Astrocyte (in vitro differentiated cells and primary cell): Measurements from ENCODE around the gene ERC1. TPM values are rescaled to one million over a fixed set of nuclear protein-coding genes. Genes with fewer than 3 reads are reported as not detected.
A peak's percentile ranks its signal among the peaks of the same experiment; 100 is the strongest.

ENCODE experiments used
- DNase-seq: peaks from one replicate; pipeline ENCODE4 v3.0.0-alpha.2; 2010; ENCODE audit warnings: low read depth
- FAIRE-seq: peaks from 2 replicates; lab custom pipeline; 2011; peaks lifted over from hg19 to GRCh38; lab: Jason Lieb, UNC
- H2AFZ ChIP-seq: 2 replicates; pipeline ENCODE4 v1.6.0; 2012; ENCODE audit warnings: low read depth, low read length, inconsistent platforms
- H3K27ac ChIP-seq: 2 replicates; pipeline ENCODE4 v1.5.1; 2011; ENCODE audit warnings: low read depth, low read length, inconsistent platforms
- H3K27me3 ChIP-seq: 2 replicates; pipeline ENCODE4 v1.6.0; 2011; ENCODE audit warnings: low read length, inconsistent platforms; ENCODE audit not compliant: insufficient read depth
- H3K36me3 ChIP-seq: 2 replicates; pipeline ENCODE4 v1.5.1; 2011; ENCODE audit warnings: low read length, inconsistent platforms; ENCODE audit not compliant: insufficient read depth
- H3K4me1 ChIP-seq: 2 replicates; pipeline ENCODE4 v1.5.1; 2011; ENCODE audit warnings: low read length, inconsistent platforms; ENCODE audit not compliant: insufficient read depth
- H3K4me2 ChIP-seq: 2 replicates; pipeline ENCODE4 v1.6.0; 2012; ENCODE audit warnings: low read length, inconsistent platforms
- H3K4me3 ChIP-seq: 2 replicates; pipeline ENCODE4 v1.5.1; 2011; ENCODE audit warnings: low read depth, mild to moderate bottlenecking, low read length, inconsistent platforms; ENCODE audit not compliant: insufficient read depth
- H3K79me2 ChIP-seq: 2 replicates; pipeline ENCODE4 v1.6.0; 2012; ENCODE audit warnings: mild to moderate bottlenecking, low read length, inconsistent platforms; ENCODE audit not compliant: insufficient read depth
- H3K9ac ChIP-seq: 2 replicates; pipeline ENCODE4 v1.6.0; 2012; ENCODE audit warnings: mild to moderate bottlenecking, low read length, inconsistent platforms
- H3K9me3 ChIP-seq: 2 replicates; pipeline ENCODE4 v1.5.1; 2012; ENCODE audit warnings: low read depth, mild to moderate bottlenecking, low read length, inconsistent platforms; ENCODE audit not compliant: insufficient read depth
- H4K20me1 ChIP-seq: 2 replicates; pipeline ENCODE4 v1.6.0; 2012; ENCODE audit warnings: low read length, inconsistent platforms; ENCODE audit not compliant: insufficient read depth
- H3K27ac Mint-ChIP-seq: one replicate; pipeline ENCODE4 v1.8.0; 2021; ENCODE audit warnings: mild to moderate bottlenecking, mixed read lengths; ENCODE audit not compliant: unreplicated experiment
- H3K27me3 Mint-ChIP-seq: one replicate; pipeline ENCODE4 v1.8.0; 2021; ENCODE audit warnings: low read depth, mixed read lengths; ENCODE audit not compliant: unreplicated experiment
- H3K36me3 Mint-ChIP-seq: one replicate; pipeline ENCODE4 v1.8.0; 2021; ENCODE audit warnings: low read depth, mixed read lengths; ENCODE audit not compliant: unreplicated experiment
- H3K4me1 Mint-ChIP-seq: one replicate; pipeline ENCODE4 v1.8.0; 2021; ENCODE audit warnings: low read depth, mixed read lengths; ENCODE audit not compliant: unreplicated experiment
- H3K4me3 Mint-ChIP-seq: one replicate; pipeline ENCODE4 v1.8.0; 2021; ENCODE audit warnings: mild to moderate bottlenecking, moderate library complexity, mixed read lengths; ENCODE audit not compliant: unreplicated experiment
- H3K9me3 Mint-ChIP-seq: one replicate; pipeline ENCODE4 v1.8.0; 2021; ENCODE audit warnings: mild to moderate bottlenecking, mixed read lengths; ENCODE audit not compliant: unreplicated experiment
- EZH2 ChIP-seq: IDR thresholded peaks from 2 replicates; pipeline ENCODE4 v1.6.1; 2012; ENCODE audit warnings: mild to moderate bottlenecking, low read length, inconsistent platforms; ENCODE audit not compliant: insufficient read depth
- total RNA-seq: library from RNA; stranded (reverse); gene quantifications from 2 replicates; pipeline ENCODE4 v1.2.1, GENCODE V29; 2021
- TF ChIP-seq, protein P1 (sequence below): IDR thresholded peaks from 2 replicates; pipeline ENCODE4 v1.5.1; 2011; ENCODE audit warnings: low read depth, mild to moderate bottlenecking, inconsistent platforms, low read length, moderate library complexity; ENCODE audit not compliant: insufficient read depth

The ERC1 gene
- total RNA-seq, 1 donor from 2014 or later: 67.1 TPM

DNA sequence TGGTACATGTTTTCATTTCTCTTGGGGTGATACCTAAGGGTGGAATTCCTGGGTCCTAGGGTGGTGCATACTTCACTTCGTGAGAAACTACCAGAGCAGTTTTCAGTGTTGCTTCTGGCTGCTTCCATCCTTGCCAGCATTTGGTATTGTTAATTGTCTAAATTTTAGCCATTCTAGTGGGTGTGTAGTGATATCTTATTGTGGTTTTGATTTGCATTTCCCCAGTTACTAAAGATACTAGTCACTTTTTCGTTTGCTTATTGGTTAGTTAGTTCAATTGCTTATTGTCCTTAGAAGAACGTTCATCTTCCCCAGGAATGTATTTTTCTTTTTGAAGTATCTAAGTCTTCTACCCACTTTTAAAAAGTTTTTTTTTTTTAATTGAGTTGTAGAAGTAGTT, 80.2 kb downstream of the ERC1 start:
- Histone ChIP-seq H3K4me2 (no peak overlapping the region), H3K9me3 (no peaks in the 10 kb centered on the region), H3K79me2 (peaks cover 5% of the 10 kb centered on the region), H3K27me3 (no peaks in the 10 kb centered on the region), H3K27ac (no peak overlapping the region), H3K4me3 (no peak overlapping the region), H2AFZ (no peak overlapping the region), H3K4me1 (no peaks in the 10 kb centered on the region), H3K9ac (no peak overlapping the region), H3K36me3 (no peaks in the 10 kb centered on the region), H4K20me1 (peaks cover 18% of the 10 kb centered on the region)
- FAIRE-seq (no peak), DNase-seq (peak; percentile 46)
- TF ChIP-seq, protein P1, sequence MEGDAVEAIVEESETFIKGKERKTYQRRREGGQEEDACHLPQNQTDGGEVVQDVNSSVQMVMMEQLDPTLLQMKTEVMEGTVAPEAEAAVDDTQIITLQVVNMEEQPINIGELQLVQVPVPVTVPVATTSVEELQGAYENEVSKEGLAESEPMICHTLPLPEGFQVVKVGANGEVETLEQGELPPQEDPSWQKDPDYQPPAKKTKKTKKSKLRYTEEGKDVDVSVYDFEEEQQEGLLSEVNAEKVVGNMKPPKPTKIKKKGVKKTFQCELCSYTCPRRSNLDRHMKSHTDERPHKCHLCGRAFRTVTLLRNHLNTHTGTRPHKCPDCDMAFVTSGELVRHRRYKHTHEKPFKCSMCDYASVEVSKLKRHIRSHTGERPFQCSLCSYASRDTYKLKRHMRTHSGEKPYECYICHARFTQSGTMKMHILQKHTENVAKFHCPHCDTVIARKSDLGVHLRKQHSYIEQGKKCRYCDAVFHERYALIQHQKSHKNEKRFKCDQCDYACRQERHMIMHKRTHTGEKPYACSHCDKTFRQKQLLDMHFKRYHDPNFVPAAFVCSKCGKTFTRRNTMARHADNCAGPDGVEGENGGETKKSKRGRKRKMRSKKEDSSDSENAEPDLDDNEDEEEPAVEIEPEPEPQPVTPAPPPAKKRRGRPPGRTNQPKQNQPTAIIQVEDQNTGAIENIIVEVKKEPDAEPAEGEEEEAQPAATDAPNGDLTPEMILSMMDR: no peak
- TF ChIP-seq EZH2: no peak
- Mint-ChIP-seq H3K4me1 (peaks cover 1% of the 10 kb centered on the region), H3K4me3 (no peak overlapping the region), H3K27ac (no peak overlapping the region), H3K27me3 (no peaks in the 10 kb centered on the region), H3K36me3 (peaks cover 10% of the 10 kb centered on the region), H3K9me3 (no peaks in the 10 kb centered on the region)

GRCh38 chr12:1073652-1074051, 82.6 kb downstream of the ERC1 start:
- H2AFZ ChIP-seq: no peak overlapping the region
- Mint-ChIP-seq H3K27ac (no peak overlapping the region), H3K4me1 (peaks cover 9% of the 10 kb centered on the region)

More at GRCh38 chr12:1073652-1074051, 82.6 kb downstream of the ERC1 start:
- H3K4me1 ChIP-seq: no peaks in the 10 kb centered on the region
- no peak overlapping the region for H3K27ac ChIP-seq
- H3K4me2 ChIP-seq: no peak overlapping the region
- no peak overlapping the region for H3K9ac ChIP-seq
- H4K20me1 ChIP-seq: peaks cover 18% of the 10 kb centered on the region
- Mint-ChIP-seq H3K27me3 (no peaks in the 10 kb centered on the region), H3K4me3 (no peak overlapping the region), H3K36me3 (peaks cover 10% of the 10 kb centered on the region), H3K9me3 (no peaks in the 10 kb centered on the region)
- H3K36me3 ChIP-seq: no peaks in the 10 kb centered on the region
- no peak overlapping the region for H3K4me3 ChIP-seq
- no peak for TF ChIP-seq EZH2
- TF ChIP-seq, protein P1: no peak
- H3K27me3 ChIP-seq: no peaks in the 10 kb centered on the region
- FAIRE-seq: no peak
- H3K9me3 ChIP-seq: no peaks in the 10 kb centered on the region
- no peak for DNase-seq
- H3K79me2 ChIP-seq: peaks cover 3% of the 10 kb centered on the region
